Keratinocyte (primary cell): ENCODE measurements around the gene KLHDC7A. TPM values are rescaled to one million over a fixed set of nuclear protein-coding genes. Genes with fewer than 3 reads are reported as not detected.

Experiments used
- DNase-seq: peaks from one replicate; pipeline ENCODE4 v3.0.0-alpha.2; 2011; ENCODE audit warnings: low read depth, missing footprints, low spot score
- FAIRE-seq: peaks from 2 replicates; lab custom pipeline; 2011; peaks lifted over from hg19 to GRCh38; lab: Jason Lieb, UNC
- H2AFZ ChIP-seq: 2 replicates; pipeline ENCODE4 v1.6.0; 2012; ENCODE audit warnings: low read length, control low read depth, inconsistent platforms; ENCODE audit not compliant: control insufficient read depth
- H3K27ac ChIP-seq: 2 replicates; pipeline ENCODE4 v1.5.1; 2011; ENCODE audit warnings: low read length; ENCODE audit not compliant: control insufficient read depth, insufficient read depth
- H3K27me3 ChIP-seq: 3 replicates; pipeline ENCODE4 v1.6.0; 2011; ENCODE audit warnings: low read length; ENCODE audit not compliant: control insufficient read depth, insufficient read depth; ENCODE audit errors: extremely low read depth
- H3K36me3 ChIP-seq, 2 experiments: 2 replicates in 1 of 2; 3 replicates in 1 of 2; pipeline ENCODE4 v1.5.1; 2011; ENCODE audit warnings: low read length in 2 of 2, mild to moderate bottlenecking in 1 of 2; ENCODE audit not compliant: control insufficient read depth in 2 of 2, insufficient read depth in 2 of 2; ENCODE audit errors: extremely low read depth in 1 of 2
- H3K4me1 ChIP-seq: 3 replicates; pipeline ENCODE4 v1.5.1; 2011; ENCODE audit warnings: low read length; ENCODE audit not compliant: control insufficient read depth, insufficient read depth; ENCODE audit errors: extremely low read depth
- H3K4me2 ChIP-seq: 3 replicates; pipeline ENCODE4 v1.6.0; 2011; ENCODE audit warnings: low read depth, low read length; ENCODE audit not compliant: control insufficient read depth, insufficient read depth; ENCODE audit errors: extremely low read depth
- H3K4me3 ChIP-seq, 3 experiments: fragments of 200-600 bp in 1 of 3; sonication (generic) in 1 of 3; 2 replicates in 2 of 3; 3 replicates in 1 of 3; pipeline ENCODE4 v1.5.1; 2011 to 2016; ENCODE audit warnings: low read length in 3 of 3, mild to moderate bottlenecking in 3 of 3, control low read depth in 2 of 3, inconsistent platforms in 1 of 3, low read depth in 1 of 3, mixed read lengths in 1 of 3, mixed run types in 1 of 3, moderate library complexity in 1 of 3; ENCODE audit not compliant: control insufficient read depth in 2 of 3, insufficient read depth in 2 of 3; ENCODE audit errors: extremely low read depth in 1 of 3
- H3K79me2 ChIP-seq: 2 replicates; pipeline ENCODE4 v1.6.0; 2012; ENCODE audit warnings: low read length; ENCODE audit not compliant: control insufficient read depth, insufficient read depth
- H3K9ac ChIP-seq: 3 replicates; pipeline ENCODE4 v1.6.0; 2011; ENCODE audit warnings: low read length; ENCODE audit not compliant: control insufficient read depth, insufficient read depth; ENCODE audit errors: extremely low read depth
- H3K9me1 ChIP-seq: 3 replicates; pipeline ENCODE4 v1.6.0; 2011; ENCODE audit warnings: low read length; ENCODE audit not compliant: control insufficient read depth, insufficient read depth; ENCODE audit errors: extremely low read depth
- H3K9me3 ChIP-seq: 2 replicates; pipeline ENCODE4 v1.5.1; 2012; ENCODE audit warnings: low read depth, low read length; ENCODE audit not compliant: control insufficient read depth
- H4K20me1 ChIP-seq: 3 replicates; pipeline ENCODE4 v1.6.0; 2011; ENCODE audit warnings: low read length; ENCODE audit not compliant: control insufficient read depth, insufficient read depth; ENCODE audit errors: extremely low read depth
- CTCF ChIP-seq, 3 experiments: IDR thresholded peaks in 1 of 3; conservative IDR thresholded peaks in 1 of 3; optimal IDR thresholded peaks in 1 of 3; 2 replicates in 2 of 3; 3 replicates in 1 of 3; pipeline versions ENCODE3 to v1.5.1; 2011; ENCODE audit warnings: low read length in 3 of 3, mild to moderate bottlenecking in 3 of 3, moderate library complexity in 2 of 3, control low read depth in 1 of 3, inconsistent platforms in 1 of 3; ENCODE audit not compliant: insufficient read depth in 2 of 3; ENCODE audit errors: extremely low read depth in 1 of 3
- EZH2 ChIP-seq: IDR thresholded peaks from one replicate; pipeline ENCODE4 v1.6.1; 2012; ENCODE audit warnings: inconsistent platforms, mild to moderate bottlenecking, low read length, moderate library complexity
- dilution Hi-C: fragments of 300-500 bp; cut with MboI; formaldehyde crosslinking; loops from one replicate; pipeline ENCODE4 v1.7.0; 2020; ENCODE audit warnings: low sequenced_read_pairs; ENCODE audit not compliant: extremely low pct_ligation_motif_present
- polyA plus RNA-seq, 5 experiments: library from polyadenylated mRNA; depleted of rRNA in 3 of 5; stranded (reverse) in 3 of 5; stranded (forward) in 1 of 5; unstranded in 1 of 5; fragments of >200 nt; gene quantifications; 1 replicate in 1 of 5; 2 replicates in 3 of 5; 3 replicates in 1 of 5; pipeline versions ENCODE4 v1.2.1 to v1.2.3, GENCODE V29; 2011 to 2012; ENCODE audit warnings: missing spikeins in 2 of 5, low read depth in 1 of 5, low replicate concordance in 1 of 5

KLHDC7A gene
- polyA plus RNA-seq, 1 donor (not counting 4 experiments of a cell fraction or from before 2014, with no cell fraction given), result not detected

- no peak overlapping the region for H3K9ac ChIP-seq
- no peak overlapping the region for H3K27ac ChIP-seq
- H3K4me3 ChIP-seq, result no peak overlapping the region
- H3K9me1 ChIP-seq, result no peaks in the 10 kb centered on the region
- H3K4me2 ChIP-seq, result no peak overlapping the region
- TF ChIP-seq CTCF (optimal IDR thresholded peaks at IDR 0.05 in 1 of 3, IDR thresholded peaks at IDR 0.05 in 1 of 3, conservative IDR thresholded peaks at IDR 0.05 in 1 of 3; ENCODE audit: extremely low read depth in 1 of 3, insufficient read depth in 2 of 3, low read length in 3 of 3), result no peak
- no peak for TF ChIP-seq EZH2
- H2AFZ ChIP-seq, result no peak overlapping the region
- no peaks in the 10 kb centered on the region for H4K20me1 ChIP-seq
- DNase-seq, result no peak
- H3K9me3 ChIP-seq, result no peaks in the 10 kb centered on the region
- dilution Hi-C loops, result no loop called here
- FAIRE-seq, result no peak
- H3K4me1 ChIP-seq, result no peaks in the 10 kb centered on the region
- H3K27me3 ChIP-seq, result no peaks in the 10 kb centered on the region
- H3K36me3 ChIP-seq, result no peaks in the 10 kb centered on the region
- no peaks in the 10 kb centered on the region for H3K79me2 ChIP-seq
Observed at GRCh38 chr1:18466676-18467075, 14.1 kb upstream of the KLHDC7A start.

- Histone ChIP-seq H3K79me2 (no peaks in the 10 kb centered on the region), H3K4me1 (no peaks in the 10 kb centered on the region), H2AFZ (no peak overlapping the region), H3K27me3 (no peaks in the 10 kb centered on the region), H3K4me3 (no peak overlapping the region), H3K27ac (no peak overlapping the region), H4K20me1 (no peaks in the 10 kb centered on the region), H3K9me3 (no peaks in the 10 kb centered on the region), H3K9me1 (no peaks in the 10 kb centered on the region), H3K4me2 (no peak overlapping the region), H3K9ac (no peak overlapping the region), H3K36me3 (no peaks in the 10 kb centered on the region)
- DNase-seq, result no peak
- TF ChIP-seq CTCF (optimal IDR thresholded peaks at IDR 0.05 in 1 of 3, IDR thresholded peaks at IDR 0.05 in 1 of 3, conservative IDR thresholded peaks at IDR 0.05 in 1 of 3; ENCODE audit: extremely low read depth in 1 of 3, insufficient read depth in 2 of 3, low read length in 3 of 3) (no peak), EZH2 (no peak)
- dilution Hi-C loops, result no loop called here
- no peak for FAIRE-seq
Observed at GRCh38 chr1:18468570-18468969, 12.2 kb upstream of the KLHDC7A start.
